Hematopoietic multipotent progenitor cell treated with erythropoietin and hydrocortisone succinate and interleukin-3 and kit ligand, for 8 days (in vitro differentiated cells): ENCODE measurements around the gene RPL23.

Experiments used
- DNase-seq: peaks from one replicate; pipeline ENCODE4 v3.0.0-alpha.2; 2015

Gene RPL23

DNA sequence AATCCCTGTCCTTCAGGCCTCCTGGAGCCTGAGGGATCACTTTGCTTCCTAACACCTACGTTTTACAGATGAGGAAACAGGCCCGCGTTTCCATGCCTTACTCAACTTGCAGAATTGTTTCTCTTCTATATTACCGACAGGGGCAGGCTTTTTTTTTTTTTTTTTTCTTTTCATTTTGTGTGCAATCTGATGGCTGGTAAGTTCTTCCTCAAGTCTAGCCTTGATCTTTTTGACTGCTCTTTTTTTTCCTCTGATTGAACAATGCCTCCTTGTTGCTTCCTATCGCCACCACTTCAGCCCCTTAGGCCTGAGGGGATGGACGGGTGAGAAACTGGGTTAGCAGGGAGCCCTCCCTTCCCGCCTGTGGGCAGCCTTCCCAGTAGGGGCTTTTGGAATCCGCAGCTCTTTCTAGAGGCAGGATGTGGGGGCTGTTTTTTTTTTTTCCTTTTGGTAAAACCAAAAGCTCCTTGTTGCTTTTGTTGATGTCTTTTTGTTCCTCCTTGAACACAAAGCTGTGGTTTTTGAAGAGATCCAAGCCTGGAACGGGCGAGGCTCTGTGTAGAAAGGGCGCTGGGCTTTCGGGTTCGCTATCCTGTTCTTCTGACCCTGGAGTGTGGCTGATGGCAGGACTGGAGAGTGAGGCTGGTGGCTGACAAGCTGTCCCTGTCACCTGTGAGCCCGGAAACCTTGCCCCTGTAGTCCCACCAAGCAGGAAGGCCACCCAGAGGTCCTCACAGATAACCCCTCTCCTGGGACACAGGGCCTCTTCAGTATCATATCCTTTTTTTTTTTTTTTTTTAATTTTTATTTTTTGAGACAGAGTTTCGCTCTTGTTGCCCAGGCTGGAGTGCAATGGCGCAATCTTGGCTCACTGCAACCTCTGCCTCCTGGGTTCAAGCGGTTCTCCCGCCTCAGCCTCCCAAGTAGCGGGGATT is 30.3 kb upstream of the RPL23 start:
- DNase-seq = no peak

DNA sequence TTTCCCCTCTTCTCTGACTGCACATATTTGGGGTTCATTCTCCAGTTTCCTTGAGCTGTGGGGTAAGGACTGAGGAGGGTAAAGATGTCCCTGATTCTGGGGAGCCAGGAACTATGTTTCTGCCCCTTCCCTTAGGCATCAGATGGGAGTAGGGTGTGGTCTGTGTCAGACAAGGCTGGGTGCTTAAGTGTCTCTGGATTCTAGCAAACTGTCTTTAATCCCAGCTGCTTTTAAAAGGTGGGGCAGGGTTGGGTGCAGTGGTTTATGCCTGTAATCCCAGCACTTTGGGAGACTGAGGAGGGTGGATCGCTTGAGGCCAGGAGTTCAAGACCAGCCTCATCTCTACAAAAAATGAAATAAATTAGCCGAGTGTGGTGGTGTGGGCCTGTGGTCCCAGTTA is 29.3 kb upstream of the RPL23 start:
- no peak for DNase-seq

DNA sequence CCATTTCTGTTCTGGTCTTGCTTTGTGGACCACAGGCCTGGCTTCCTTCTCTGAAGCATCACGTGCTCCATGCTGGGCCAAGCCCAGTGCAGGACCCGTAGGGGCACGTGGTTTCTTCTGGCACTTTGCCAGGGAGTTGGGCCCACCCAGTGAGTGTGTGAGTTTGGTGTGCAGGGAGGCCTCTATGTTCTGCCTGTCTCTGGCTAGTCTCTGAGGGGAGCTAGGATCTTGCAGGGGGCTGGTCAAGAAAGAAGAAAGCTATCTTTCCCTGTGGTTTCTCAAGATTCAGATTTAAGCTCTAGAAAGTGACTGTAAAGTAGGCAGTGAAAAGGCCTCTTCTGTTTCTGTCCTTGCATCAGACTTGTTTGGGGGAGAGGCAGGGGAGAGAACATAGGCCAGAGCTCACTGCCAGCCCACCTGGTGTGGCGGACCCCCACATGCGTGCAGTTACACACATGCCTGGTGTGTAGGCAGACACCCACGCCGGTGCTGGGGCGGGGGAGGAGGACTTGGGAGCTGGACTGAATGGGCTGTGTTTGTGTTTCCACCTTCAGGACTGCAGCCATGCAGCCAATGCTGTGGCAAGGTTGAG is 28.2 kb upstream of the RPL23 start:
- peak; percentile 93 for DNase-seq

DNA sequence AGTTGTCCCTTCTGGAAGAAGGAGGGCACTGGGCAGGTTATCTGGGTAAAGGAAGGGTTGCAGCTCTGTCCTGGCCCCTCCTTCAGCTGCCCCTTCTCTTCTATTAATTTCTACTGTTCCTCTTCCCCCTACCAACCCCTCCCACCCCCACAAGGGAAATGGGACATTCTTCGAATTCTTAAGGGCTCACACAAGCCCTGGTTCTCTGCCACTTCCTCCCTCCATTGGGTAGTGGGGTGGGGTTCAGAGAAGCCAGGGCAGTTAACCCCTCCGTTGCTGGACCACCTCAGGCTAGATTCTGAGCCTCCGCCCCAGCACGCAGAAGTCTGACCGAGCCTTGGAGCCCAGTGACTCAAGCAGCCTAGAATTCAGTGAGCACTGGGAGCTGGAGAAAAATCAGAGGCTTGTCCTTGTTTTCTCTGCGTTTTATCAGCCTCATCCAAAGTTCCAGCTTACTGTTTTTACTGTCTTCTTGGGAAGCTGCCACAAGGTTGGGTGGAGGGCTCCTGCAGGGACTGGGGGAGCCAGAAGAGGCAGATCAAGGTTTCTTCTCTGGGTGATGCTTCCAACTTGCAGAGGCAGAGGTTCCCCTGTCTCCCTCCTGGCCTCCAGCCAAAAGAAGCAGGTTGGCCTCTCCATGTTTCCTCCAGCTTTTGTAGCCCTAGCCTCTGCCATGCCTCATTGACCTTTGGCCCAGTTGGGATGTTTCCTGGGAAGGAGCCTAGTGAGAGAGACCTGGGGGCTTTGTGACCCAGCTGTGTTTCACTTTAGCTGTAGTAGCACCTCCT is 26.6 kb upstream of the RPL23 start:
- DNase-seq = no peak

DNA sequence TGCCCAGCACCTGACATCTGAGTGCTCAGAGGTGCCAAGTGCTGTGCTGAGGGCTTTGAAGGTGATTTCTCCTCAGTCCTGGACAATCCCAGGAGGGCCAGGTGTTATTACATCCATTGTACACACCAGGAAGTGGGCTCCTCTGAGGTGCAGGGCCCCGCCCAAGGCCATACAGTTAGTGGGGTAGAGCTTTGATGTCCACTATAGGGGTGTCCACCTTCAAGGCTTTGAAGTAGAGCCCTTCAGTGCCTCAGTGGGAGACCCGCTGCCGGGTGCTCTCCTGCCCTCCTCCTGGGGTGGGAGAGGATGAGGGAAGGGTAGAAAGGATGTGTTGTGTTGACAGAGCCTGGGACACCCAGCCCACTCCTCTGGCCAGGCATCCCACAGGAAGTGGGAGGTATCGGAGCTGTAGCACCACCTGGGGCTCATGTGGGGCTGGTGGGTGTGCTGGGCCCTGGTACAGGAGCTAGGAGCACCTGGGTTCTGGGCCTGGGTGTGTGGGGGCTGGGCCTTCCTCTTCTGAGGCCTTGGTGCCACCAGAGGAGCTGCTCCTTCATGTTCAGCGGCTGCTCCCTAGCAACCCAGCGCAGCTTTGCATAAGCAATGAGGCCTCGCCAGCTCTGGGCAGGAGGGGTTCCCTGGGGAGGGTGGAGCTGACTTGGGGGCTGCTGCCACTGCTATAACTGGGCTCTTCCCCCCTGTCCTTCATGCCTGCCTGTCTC is 23.8 kb upstream of the RPL23 start:
- no peak for DNase-seq

DNA sequence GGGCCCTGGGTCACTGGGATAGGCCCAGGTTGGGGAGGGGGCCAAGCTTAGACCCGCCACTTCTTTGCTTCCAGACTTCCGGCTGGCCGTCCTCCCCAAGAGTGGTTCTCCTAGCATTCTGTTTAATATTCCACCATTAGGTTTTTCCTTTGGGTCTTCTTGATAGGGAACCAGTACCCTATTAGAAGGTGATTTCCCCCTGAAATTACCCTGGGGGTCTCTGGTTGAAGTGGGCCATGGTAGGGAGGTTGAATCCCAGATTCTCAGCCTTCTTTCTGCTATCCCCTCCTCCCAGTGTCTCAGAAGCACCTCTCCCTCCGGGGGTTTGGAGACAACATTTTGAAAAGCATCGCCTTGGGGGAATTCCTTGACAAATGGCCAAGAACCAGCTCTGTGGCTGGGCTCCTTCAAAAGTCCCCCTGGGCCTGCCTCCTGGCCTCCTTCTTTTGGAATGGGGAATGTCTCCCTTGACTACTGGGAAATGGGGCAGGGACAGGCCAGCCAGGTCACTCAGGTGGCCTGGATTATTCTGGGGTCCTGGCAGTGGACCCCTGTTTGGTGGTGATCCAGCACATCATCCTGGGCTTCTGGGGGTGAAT is 22.1 kb upstream of the RPL23 start:
- DNase-seq = no peak

DNA sequence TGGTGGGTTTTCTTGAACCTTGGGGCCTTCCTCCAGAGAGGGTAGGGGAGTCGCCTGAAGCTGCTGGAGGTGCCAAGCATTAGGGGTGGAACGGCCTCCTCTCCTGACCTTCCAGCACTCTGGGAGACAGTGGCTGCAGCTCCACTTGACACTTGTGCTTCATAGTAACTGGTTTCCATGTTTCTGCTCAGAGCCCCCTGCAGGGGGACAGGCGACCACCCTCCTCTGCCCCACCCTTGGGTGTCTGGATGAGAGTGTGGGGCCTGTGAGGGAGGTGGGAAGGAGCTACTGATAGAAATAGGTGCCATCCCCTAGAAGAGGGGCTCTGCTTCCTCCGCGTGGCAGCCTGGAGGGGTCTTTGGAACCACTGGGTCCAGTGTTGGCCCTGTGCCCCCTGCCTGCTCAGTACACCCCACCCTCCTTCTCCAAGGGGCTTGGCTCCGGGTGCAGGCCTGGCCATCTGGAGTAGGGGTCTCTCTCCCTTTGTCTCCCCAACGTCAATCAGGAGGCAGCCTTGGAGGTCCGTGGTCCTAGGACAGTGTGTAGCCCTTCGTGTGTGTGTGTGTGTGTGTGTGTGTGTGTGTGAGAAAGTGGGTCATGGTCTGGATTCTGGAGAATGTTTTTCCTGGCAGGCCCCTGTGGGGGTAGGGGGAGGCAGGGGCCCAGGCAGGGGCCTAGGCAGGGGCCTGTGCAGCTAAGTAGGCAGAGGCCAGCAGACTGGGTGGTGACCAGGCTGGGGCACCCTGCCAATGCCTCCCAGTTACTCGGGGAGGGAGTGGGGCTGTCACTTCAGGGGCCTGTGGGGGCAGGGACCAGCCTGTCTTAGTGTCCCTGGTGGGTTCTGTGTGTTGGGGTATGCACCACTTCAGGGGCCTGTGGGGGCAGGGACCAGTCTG is 21.2 kb upstream of the RPL23 start:
- DNase-seq = peak; percentile 37

DNA sequence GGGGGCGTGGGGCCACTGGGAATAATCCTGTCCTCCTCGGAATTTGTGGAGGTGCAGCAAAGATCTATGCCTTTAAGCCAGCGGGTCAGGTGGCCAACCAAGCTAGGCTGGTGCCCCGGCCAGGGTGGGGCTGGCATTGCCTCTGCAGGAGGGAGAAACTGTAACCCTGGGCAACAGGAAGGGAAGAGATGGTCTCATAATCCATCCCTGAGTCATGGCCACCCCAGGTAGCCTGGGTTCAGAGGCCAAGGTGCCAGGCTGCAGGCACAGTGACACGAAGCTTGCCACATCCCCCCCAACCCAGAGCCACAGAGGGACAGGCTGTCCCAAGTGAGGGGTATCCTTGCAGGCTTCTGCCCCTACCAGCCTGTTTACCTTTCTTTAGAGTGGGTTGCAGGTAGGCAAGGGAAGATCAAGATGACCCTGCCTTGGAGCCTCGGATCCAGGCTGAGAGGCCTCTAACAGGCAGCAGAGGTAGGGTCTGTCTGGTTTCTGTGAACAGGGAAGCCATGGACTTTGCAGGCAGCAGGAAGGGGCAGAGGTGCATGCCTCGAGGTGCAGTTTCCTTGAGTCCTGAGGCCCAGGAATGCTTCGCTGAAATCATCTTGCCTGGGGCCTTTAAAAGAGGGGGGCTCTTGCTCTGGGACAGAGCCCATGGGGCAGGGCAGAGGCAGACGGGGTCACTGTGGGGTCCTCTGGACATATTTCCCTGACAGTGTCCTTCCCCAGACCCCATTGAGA is 20.3 kb upstream of the RPL23 start:
- DNase-seq = no peak

DNA sequence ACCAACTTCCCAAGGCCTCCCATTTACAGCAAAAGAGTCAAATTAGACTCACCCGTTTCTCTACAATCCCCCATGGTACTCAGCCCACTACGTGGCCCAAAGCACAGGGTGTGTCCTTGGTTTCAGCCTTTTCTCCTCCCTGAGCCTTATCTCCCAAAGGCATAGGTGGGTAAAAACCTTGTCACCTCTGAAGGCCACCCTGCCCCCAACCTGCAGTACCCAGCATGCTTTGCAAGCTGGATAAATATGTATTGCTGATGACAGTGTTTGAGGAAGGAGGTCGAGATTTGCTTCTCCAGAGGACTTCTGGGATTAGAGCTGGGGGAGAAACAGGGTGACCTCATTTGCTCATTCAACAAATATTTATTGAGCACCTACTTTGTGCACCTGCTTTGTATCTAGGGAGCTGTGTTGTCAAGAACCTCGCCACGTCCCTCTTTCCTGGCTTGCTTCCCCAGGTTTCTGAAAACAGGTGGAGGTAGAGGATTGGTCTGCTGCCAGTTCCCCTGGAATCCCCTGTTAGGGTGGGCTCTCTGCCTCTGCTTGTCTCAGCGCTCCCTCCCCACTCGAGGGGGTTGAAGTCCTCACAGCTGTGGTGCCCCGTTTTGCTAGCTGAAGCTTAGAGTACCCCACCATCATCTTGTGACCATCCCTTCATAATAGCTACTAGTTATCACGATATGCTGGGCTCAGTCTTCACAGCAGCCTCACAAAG is 19.3 kb upstream of the RPL23 start:
- DNase-seq = peak; percentile 49

DNA sequence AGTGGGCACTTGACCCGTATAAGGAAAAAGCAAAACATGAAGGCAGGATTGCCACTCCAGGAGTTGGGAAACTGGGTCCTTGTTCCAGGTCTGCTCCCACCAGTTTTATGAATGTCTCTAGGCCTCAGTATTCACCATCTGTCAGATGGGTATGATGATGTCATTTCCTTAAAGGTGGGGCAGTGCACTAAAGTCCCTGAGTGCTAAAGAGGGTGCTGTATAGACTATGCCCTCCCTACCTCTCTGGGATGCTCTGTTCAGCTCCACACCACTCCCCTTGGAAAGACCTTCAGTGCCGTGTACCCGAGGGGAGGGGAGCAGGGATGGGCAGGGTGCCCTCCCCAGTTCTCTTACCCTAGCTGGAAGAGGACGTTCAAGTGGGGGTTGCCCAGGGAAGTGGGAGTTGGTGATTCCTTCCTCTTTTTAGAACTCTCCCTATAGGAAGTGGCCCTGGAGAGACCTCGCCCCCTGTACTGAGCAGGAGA is 18.5 kb upstream of the RPL23 start:
- no peak for DNase-seq

DNA sequence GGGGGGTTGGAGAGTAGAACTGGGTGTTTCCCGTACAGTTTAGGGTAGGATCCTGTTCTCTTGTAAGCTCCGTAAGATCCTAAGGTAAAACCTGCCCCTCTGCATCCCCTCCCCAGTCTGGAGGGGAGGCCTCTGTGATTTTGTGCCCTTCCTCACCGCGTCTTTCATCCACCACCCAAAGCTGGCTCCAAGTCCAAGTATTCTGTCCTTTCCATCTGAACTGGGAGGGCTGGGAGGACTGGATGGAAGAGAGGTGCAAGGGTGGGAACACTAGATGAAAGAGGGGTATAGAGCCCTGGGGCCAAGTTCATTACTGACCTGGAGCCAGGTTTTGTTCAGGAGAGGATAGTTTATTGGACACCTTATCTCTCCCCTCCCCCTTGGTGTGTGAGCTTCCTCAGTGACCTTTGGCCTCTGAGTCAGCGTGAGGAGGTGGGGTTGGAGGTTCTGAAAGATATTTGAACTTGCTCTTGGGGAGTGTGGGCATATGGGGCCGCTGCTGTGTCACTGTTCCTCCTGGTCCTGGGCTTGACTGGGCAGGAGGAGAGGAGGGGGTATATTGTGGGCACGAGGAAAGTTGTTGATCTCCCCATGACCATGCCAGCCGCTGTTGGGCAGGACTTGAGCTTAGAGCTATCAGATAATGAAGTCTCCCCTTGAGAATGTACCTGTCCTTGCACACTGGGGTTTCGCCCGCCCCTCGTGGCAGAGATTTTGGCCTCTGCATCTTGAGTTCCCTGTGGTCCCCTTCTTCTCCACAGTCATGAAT is 17.9 kb upstream of the RPL23 start:
- peak; percentile 92 for DNase-seq

DNA sequence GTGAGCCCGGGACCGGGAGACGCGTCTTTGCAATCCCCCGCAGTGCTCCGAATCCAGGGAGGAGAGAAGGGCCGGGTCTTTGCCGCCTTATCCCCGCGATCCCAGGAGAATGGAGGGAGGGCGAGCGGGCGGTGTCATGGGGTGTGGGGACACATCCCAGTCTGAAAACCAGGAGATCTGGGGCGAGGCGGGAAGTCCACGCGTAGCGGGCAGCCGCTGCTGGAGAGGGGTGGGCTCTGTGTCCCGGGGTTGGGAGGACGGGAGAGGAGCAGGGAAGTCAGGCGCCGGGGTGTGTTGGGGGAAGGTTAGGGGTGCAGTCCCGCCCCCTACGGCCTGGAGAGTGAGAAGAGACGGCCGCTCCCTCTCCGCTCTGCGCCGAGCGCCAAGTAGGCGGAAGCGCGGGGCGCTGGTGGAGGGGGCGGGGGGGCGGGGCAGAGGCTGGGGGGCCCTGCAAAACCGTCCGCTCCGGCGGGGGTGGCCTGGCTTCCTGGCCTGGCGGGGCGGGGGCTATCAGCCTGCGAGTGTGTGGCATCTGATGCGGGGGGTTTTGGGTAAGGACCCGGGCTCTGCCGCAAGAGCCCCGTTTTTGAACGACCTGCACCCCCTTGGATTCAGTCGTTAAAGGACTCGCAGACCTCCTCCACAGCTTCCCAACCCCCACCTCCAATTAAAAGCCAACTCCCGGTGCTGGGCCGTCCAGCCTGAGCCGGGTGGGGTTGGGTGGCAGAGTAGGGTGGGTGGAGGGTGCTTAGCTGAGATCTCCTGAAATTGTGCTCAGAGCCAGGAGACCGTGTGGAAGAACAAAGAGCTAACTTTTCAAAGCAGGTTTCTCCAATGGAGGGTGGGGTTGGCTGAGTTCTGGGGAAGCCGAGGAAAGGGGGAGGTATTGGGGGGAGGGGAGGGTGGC is 17.0 kb upstream of the RPL23 start:
- peak; percentile 80 for DNase-seq

DNA sequence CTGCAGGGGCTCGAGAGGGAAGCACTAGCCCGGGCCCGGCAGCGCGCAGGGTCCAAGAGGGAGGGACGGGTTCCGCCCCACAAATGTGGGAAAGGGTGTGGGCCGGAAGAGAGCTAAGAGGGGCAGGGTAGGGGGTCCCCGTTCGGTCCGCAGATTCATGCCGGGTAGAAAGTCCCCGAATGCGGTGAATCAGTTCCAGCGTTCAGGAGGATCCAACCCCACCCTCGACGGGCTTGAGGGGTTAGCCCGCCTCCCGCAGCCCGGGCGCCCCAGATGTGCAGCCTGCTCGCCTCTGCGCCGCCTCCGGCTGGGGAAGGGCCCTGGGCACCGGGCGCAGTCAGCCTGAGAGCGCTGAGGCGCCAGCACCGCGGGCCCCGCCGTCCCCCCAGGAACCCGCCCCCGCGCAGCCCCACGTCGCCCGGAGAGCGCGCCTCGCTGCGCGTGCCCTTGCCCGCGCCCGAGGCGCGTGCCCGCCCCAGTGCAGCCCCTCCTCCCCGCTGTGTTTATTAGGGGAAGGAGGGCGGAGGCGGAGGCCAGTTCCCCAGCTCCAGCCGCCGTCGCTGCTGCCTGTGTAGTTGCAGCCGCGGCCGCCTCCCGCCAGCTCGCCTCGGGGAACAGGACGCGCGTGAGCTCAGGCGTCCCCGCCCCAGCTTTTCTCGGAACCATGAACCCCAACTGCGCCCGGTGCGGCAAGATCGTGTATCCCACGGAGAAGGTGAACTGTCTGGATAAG is 16.2 kb upstream of the RPL23 start, which contains the start of gene LASP1:
Gene LASP1 (plus strand): TSS at position 533 of the 733 bp plus-strand sequence. CDS start 132 bp downstream, at position 665.
- peak; percentile 88 for DNase-seq

DNA sequence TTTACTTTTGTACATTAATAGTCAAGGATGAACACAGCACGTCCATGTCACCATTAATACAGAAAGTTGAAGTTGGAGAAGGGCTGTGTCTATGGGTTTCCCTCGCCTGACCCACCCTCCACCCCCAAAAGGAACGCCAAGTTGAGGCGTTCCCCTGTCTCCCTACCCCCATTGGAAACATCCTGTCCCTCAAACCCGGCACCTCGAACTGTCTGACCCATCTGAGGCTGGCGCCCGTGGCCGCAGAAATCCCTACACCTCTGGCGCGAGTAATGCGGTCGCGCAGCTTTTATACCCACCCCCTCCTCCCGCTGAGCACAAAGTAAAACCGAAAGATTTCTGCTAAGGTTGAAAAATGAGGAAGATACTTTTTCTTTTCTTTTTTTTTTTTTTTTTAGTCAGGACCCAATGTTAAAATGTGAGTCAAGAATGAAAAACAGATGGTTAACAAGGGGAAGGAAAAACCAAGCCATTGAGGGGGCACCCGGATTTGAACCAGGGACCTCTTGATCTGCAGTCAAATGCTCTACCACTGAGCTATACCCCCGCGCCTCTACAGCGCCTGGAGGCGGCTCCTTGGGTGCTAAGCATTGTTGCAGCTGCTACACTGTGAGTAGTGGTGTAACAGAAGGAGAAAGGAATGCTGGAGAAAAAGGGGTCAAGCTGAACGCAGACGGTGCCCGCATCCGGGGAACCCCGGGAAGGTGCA is 15.4 kb upstream of the RPL23 start:
- DNase-seq = peak; percentile 90

DNA sequence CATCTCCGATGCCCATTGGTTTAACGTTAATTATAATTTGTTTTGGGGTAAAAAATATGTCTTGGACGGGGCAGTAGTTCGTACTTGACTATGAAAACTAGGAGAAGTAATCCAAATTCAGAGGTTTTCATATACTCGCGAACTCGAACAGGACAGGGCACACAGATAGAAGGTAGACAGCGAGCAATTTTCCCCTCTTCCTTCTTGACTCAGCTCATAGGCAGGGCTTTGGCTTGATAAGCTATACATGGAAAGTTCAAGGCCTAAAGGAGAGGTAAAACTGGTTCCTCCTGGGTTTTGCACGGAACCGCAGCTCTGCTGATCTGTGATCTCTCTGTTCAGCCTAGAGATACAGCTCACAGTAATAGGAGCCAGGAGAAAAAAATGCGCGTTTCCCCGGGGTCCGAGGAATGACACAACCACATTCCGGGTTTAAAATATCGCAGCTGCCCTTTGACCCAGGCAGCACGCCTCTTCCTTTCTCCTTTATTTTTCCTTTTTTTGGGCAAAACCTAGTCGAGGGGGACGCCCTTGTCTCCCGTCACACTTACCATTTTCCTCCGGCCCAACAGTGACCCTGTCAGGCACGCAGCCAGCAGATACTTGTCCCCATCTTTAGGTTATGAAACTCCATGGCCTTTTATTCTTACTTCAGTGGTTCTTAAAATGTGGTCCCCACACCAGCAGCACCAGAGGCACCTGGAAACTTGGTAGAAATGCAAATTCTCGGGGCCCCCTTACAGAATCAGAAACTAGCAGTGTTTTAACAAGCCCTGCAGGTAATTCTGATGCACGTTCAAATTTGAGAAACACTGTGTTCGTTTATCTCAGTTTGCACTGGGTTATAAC is 14.7 kb upstream of the RPL23 start:
- DNase-seq = peak; percentile 68
